GM23338 (cell line): ENCODE measurements around the gene TBCD. TPM values are rescaled to one million over a fixed set of nuclear protein-coding genes. Genes with fewer than 3 reads are reported as not detected.

Experiments
- ATAC-seq: fragments of 200-7000 bp; cut with Tn5 transposase; 3 replicates; pipeline ENCODE4 v1.9.1; 2020
- DNase-seq: peaks from one replicate; pipeline ENCODE4 v3.0.0-alpha.2; 2015; ENCODE audit warnings: low spot score
- H2AFZ ChIP-seq: fragments of 200-600 bp; sonication (generic); 2 replicates; pipeline ENCODE4 v1.8.0; 2016; ENCODE audit warnings: antibody characterized with exemption, mild to moderate bottlenecking, moderate library complexity
- H3F3A ChIP-seq: fragments of 200-600 bp; sonication (generic); replicated peaks from 2 replicates; pipeline ENCODE4 v1.8.0; 2017; ENCODE audit warnings: antibody characterized with exemption, mixed run types, low read depth
- H3K27ac ChIP-seq: fragments of 200-600 bp; sonication (generic); 2 replicates; pipeline ENCODE4 v1.6.1; 2016; ENCODE audit warnings: low read depth
- H3K27me3 ChIP-seq: fragments of 200-600 bp; sonication (generic); 2 replicates; pipeline ENCODE4 v1.8.0; 2016; ENCODE audit warnings: mild to moderate bottlenecking, mixed run types, moderate library complexity; ENCODE audit not compliant: insufficient read depth
- H3K36me3 ChIP-seq: fragments of 200-600 bp; sonication (generic); 2 replicates; pipeline ENCODE4 v1.8.0; 2016; ENCODE audit warnings: mild to moderate bottlenecking; ENCODE audit not compliant: insufficient read depth
- H3K4me1 ChIP-seq: fragments of 200-600 bp; sonication (generic); 2 replicates; pipeline ENCODE4 v1.8.0; 2016; ENCODE audit warnings: mild to moderate bottlenecking, moderate library complexity; ENCODE audit not compliant: insufficient read depth
- H3K4me2 ChIP-seq: fragments of 200-600 bp; sonication (generic); 2 replicates; pipeline ENCODE4 v1.7.1; 2017; ENCODE audit warnings: mixed run types
- H3K4me3 ChIP-seq: fragments of 200-600 bp; sonication (generic); 2 replicates; pipeline ENCODE4 v1.6.1; 2016; ENCODE audit warnings: mixed run types
- H3K79me2 ChIP-seq: fragments of 200-600 bp; sonication (generic); replicated peaks from 2 replicates; pipeline ENCODE4 v1.8.0; 2017; ENCODE audit warnings: mild to moderate bottlenecking; ENCODE audit not compliant: insufficient read depth
- H3K9me2 ChIP-seq: fragments of 200-600 bp; sonication (generic); 2 replicates; pipeline ENCODE4 v1.8.0; 2017; ENCODE audit not compliant: insufficient read depth
- H4K20me1 ChIP-seq: fragments of 200-600 bp; sonication (generic); replicated peaks from 2 replicates; pipeline ENCODE4 v1.8.0; 2017; ENCODE audit warnings: mild to moderate bottlenecking; ENCODE audit not compliant: insufficient read depth
- H3K27ac Mint-ChIP-seq: 2 replicates; pipeline ENCODE4 v1.8.0; 2020; ENCODE audit warnings: inconsistent platforms, mild to moderate bottlenecking, moderate library complexity, mixed read lengths
- H3K27me3 Mint-ChIP-seq: 3 replicates; pipeline ENCODE4 v1.8.0; 2022; ENCODE audit warnings: low read depth, mild to moderate bottlenecking, moderate library complexity, mixed read lengths, inconsistent platforms; ENCODE audit not compliant: insufficient read depth, poor library complexity
- H3K36me3 Mint-ChIP-seq: 3 replicates; pipeline ENCODE4 v1.8.0; 2021; ENCODE audit warnings: low read depth, mild to moderate bottlenecking, inconsistent platforms, moderate library complexity, mixed read lengths
- H3K4me1 Mint-ChIP-seq: 3 replicates; pipeline ENCODE4 v1.8.0; 2020; ENCODE audit warnings: mild to moderate bottlenecking, inconsistent platforms, mixed read lengths
- H3K4me3 Mint-ChIP-seq: 3 replicates; pipeline ENCODE4 v1.8.0; 2021; ENCODE audit warnings: moderate library complexity, mild to moderate bottlenecking, inconsistent platforms, mixed read lengths
- H3K9me3 Mint-ChIP-seq: 3 replicates; pipeline ENCODE4 v1.8.0; 2020; ENCODE audit warnings: moderate library complexity, mild to moderate bottlenecking, inconsistent platforms, mixed read lengths
- CREB1 ChIP-seq: fragments of 250-450 bp; sonication (Bioruptor Pico); IDR thresholded peaks from 2 replicates; pipeline ENCODE4 v1.5.0; 2020; ENCODE audit warnings: low read depth, mild to moderate bottlenecking, moderate library complexity
- ETS1 ChIP-seq: IDR thresholded peaks from 2 replicates; pipeline ENCODE4 v1.6.1; 2016; ENCODE audit warnings: antibody characterized with exemption
- EZH2 ChIP-seq: fragments of 200-600 bp; sonication (generic); IDR thresholded peaks from one replicate; pipeline ENCODE4 v1.8.0; 2017; ENCODE audit warnings: antibody characterized with exemption, mild to moderate bottlenecking, low read depth; ENCODE audit not compliant: unreplicated experiment
- EZH2phosphoT487 ChIP-seq: fragments of 200-600 bp; sonication (generic); IDR thresholded peaks from one replicate; pipeline ENCODE4 v1.8.1; 2018; ENCODE audit warnings: antibody characterized with exemption; ENCODE audit not compliant: unreplicated experiment
- JUNB ChIP-seq: IDR thresholded peaks from one replicate; pipeline ENCODE4 v1.6.1; 2016; ENCODE audit warnings: antibody characterized with exemption; ENCODE audit not compliant: unreplicated experiment
- NANOG ChIP-seq: IDR thresholded peaks from 2 replicates; pipeline ENCODE4 v1.6.1; 2016; ENCODE audit warnings: antibody characterized with exemption, borderline replicate concordance
- POLR2AphosphoS5 ChIP-seq: IDR thresholded peaks from 2 replicates; pipeline ENCODE4 v1.6.1; 2016; ENCODE audit warnings: antibody characterized with exemption, low read depth
- REST ChIP-seq: IDR thresholded peaks from one replicate; pipeline ENCODE4 v1.6.1; 2018; ENCODE audit warnings: antibody characterized with exemption; ENCODE audit not compliant: unreplicated experiment
- STAT1 ChIP-seq: IDR thresholded peaks from one replicate; pipeline ENCODE4 v1.6.1; 2016; ENCODE audit warnings: antibody characterized with exemption; ENCODE audit not compliant: unreplicated experiment
- ZNF114 ChIP-seq: fragments of 250-450 bp; sonication (Bioruptor Pico); IDR thresholded peaks from 2 replicates; pipeline ENCODE4 v1.5.0; 2020; ENCODE audit warnings: mild to moderate bottlenecking, moderate library complexity
- ZNF331 ChIP-seq: fragments of 250-450 bp; sonication (Bioruptor Pico); IDR thresholded peaks from 2 replicates; pipeline ENCODE4 v1.5.0; 2020; ENCODE audit warnings: low read depth, mild to moderate bottlenecking, moderate library complexity
- ZNF462 ChIP-seq: fragments of 250-450 bp; sonication (Bioruptor Pico); IDR thresholded peaks from 2 replicates; pipeline ENCODE4 v1.5.0; 2020; ENCODE audit warnings: mild to moderate bottlenecking, moderate library complexity
- polyA plus RNA-seq: library from polyadenylated mRNA; unstranded; fragments of >200 nt; fragmentation: Nextera tagmentation; extraction: Ambion mirVana; gene quantifications from 2 replicates; pipeline ENCODE4 v1.2.1, GENCODE V29; 2016
- total RNA-seq: library from RNA; depleted of rRNA; stranded (reverse); fragments of >200 nt; shearing (Covaris generic); gene quantifications from 2 replicates; pipeline ENCODE4 v1.2.3, GENCODE V29; 2014
- TF ChIP-seq, protein P1 (sequence below), 2 experiments: fragments of 200-600 bp in 1 of 2; sonication (generic) in 1 of 2; conservative IDR thresholded peaks; 2 replicates each; pipeline versions ENCODE4 v1.5.1 to v1.6.1; 2016 to 2017; ENCODE audit warnings: antibody characterized with exemption in 2 of 2, low read depth in 2 of 2, mild to moderate bottlenecking in 2 of 2, moderate library complexity in 1 of 2

The TBCD gene
- total and polyA plus RNA-seq, 2 experiments from 2014 or later: 75.0 to 116 TPM

DNA sequence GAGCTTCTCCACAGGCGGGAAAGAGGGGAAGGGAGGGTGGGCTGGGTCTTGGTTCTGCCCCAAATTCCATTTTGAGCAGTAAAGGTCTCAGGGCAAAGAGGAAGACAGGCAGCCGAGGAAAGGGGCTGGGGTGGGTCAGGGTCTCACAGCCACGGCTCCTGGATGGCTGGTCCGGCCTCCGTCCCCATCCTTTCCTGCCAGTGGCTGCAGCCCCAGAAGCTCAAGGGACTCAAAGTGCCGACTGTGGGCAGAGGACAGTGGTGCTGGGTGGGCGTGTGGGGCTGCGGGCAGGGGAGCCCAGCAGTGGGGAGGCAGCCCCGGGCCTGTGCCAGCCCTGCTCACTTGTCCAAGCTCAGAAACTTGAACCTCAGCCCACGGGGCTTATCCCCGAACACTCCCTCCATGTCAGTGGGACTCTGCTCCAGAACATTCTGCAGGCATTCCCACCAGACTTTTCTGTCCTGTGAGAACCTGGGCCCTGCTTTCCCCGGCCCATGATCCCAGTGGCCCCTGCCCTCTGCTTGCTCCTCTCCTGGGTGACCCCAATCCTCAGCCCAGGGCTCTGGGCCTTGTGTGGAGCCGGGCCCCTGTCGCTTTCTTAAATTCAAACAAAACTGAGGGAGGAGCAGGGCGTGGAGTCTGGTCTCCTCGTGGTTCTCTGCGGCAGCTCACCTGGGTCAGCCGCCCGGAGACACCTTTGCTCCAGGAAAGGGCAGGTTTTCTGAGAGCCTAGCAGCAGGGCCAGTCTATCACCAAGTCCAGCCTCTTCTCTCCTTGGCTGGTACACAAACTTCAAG is 209.7 kb downstream of the TBCD start:
- H3K9me2 ChIP-seq: no peaks in the 10 kb centered on the region
- no peak overlapping the region for H3K4me3 Mint-ChIP-seq
- no peak overlapping the region for H3K27ac ChIP-seq
- peaks cover 5% of the 10 kb centered on the region; the same call in 2 of the 3 replicates for H3K4me1 Mint-ChIP-seq
- H3K9me3 Mint-ChIP-seq: peaks cover 22% of the 10 kb centered on the region
- peaks cover 34% of the 10 kb centered on the region for H3K36me3 Mint-ChIP-seq
- H3K79me2 ChIP-seq: no peaks in the 10 kb centered on the region
- no peaks in the 10 kb centered on the region for H3F3A ChIP-seq
- H3K27me3 ChIP-seq: no peaks in the 10 kb centered on the region
- no peak overlapping the region for H2AFZ ChIP-seq
- H3K4me3 ChIP-seq: no peak overlapping the region
- TF ChIP-seq EZH2: no peak
- TF ChIP-seq ZNF462: no peak
- no peak for TF ChIP-seq EZH2phosphoT487
- TF ChIP-seq ZNF114 (CRISPR knock-in tag): no peak
- TF ChIP-seq ETS1: no peak
- TF ChIP-seq REST: no peak
- no peak for TF ChIP-seq POLR2AphosphoS5
- TF ChIP-seq, protein P1, sequence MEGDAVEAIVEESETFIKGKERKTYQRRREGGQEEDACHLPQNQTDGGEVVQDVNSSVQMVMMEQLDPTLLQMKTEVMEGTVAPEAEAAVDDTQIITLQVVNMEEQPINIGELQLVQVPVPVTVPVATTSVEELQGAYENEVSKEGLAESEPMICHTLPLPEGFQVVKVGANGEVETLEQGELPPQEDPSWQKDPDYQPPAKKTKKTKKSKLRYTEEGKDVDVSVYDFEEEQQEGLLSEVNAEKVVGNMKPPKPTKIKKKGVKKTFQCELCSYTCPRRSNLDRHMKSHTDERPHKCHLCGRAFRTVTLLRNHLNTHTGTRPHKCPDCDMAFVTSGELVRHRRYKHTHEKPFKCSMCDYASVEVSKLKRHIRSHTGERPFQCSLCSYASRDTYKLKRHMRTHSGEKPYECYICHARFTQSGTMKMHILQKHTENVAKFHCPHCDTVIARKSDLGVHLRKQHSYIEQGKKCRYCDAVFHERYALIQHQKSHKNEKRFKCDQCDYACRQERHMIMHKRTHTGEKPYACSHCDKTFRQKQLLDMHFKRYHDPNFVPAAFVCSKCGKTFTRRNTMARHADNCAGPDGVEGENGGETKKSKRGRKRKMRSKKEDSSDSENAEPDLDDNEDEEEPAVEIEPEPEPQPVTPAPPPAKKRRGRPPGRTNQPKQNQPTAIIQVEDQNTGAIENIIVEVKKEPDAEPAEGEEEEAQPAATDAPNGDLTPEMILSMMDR (conservative IDR thresholded peaks at IDR 0.05; ENCODE audit: low read depth in 2 of 2): no peak
- TF ChIP-seq STAT1: no peak
- TF ChIP-seq CREB1 (CRISPR knock-in tag): no peak
- no peak for TF ChIP-seq ZNF331 (CRISPR knock-in tag)
- TF ChIP-seq JUNB: no peak
- TF ChIP-seq NANOG: no peak
- peaks cover 8% of the 10 kb centered on the region; the same call in 1 of the 2 replicates for H3K4me1 ChIP-seq
- no peak for ATAC-seq
- no peak overlapping the region for H3K27ac Mint-ChIP-seq
- H4K20me1 ChIP-seq: no peaks in the 10 kb centered on the region
- no peaks in the 10 kb centered on the region for H3K36me3 ChIP-seq
- no peak for DNase-seq
- H3K27me3 Mint-ChIP-seq: peaks cover 14% of the 10 kb centered on the region
- no peak overlapping the region for H3K4me2 ChIP-seq
